Measurements from ENCODE around the gene GABBR2. TPM values are rescaled to one million over a fixed set of nuclear protein-coding genes. Genes with fewer than 3 reads are reported as not detected.

The GABBR2 gene
- total and polyA plus RNA-seq, 4 donors, result 0.39 TPM; not detected in 3

DNA sequence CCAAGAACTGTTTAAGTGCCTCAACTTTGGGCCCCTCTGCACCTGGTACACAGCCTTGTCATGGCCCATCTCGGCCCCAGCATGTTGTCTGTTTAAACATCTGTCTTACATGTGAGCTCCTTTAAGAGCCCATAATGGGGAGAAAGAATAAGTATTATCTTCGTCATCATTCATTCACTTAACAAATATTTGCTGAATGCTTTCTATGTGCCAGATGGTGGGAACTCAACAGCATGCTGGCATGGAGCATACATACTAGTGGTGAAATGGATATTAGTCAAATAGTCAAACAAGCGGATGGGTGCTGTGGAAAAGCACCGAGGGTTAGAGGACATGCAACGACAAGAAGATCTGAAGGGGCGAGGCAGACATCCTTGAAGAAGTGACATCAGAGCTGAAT, 54.5 kb downstream of the GABBR2 start:
- intact Hi-C loops (cut with DNase I), result no loop called here
- ATAC-seq (ENCODE audit: low FRiP score), result no peak
- 59 to 66% methylated on average over 6 of the region's 6 CpGs for WGBS, 2 donors

GRCh38 chr9:98652741-98653140, 56.0 kb downstream of the GABBR2 start:
- Histone ChIP-seq H3K9me3 (ENCODE audit: control insufficient read depth, low read length) (no peaks in the 10 kb centered on the region), H3K36me3 (ENCODE audit: control insufficient read depth in 1 of 2, insufficient read depth in 2 of 2, low read length in 1 of 2) (no peaks in the 10 kb centered on the region), H3K4me1 (ENCODE audit: control insufficient read depth in 1 of 2, insufficient read depth in 2 of 2, low read length in 2 of 2) (peaks cover 0 to 2% of the 10 kb centered on the region in 2 donors), H3K27ac (ENCODE audit: low read depth in 1 of 2, low read length in 2 of 2) (no peak overlapping the region), H3K27me3 (ENCODE audit: control insufficient read depth in 1 of 2, insufficient read depth in 2 of 2, low read length in 1 of 2) (no peaks in the 10 kb centered on the region), H3K4me3 (ENCODE audit: low read length in 2 of 2) (no peak overlapping the region)
- intact Hi-C loops (cut with DNase I), result no loop called here
- WGBS, 2 donors, result 87% methylated on average over 2 of the region's 2 CpGs
- ATAC-seq (ENCODE audit: low FRiP score) (no peak), DNase-seq (no peak)

More for the DNA sequence above, 54.5 kb downstream of the GABBR2 start:
- Histone ChIP-seq H3K27ac (ENCODE audit: low read depth in 1 of 2, low read length in 2 of 2) (no peak overlapping the region), H3K4me3 (ENCODE audit: low read length in 2 of 2) (no peak overlapping the region), H3K4me1 (ENCODE audit: control insufficient read depth in 1 of 2, insufficient read depth in 2 of 2, low read length in 2 of 2) (peaks cover 2 to 4% of the 10 kb centered on the region in 2 donors), H3K27me3 (ENCODE audit: control insufficient read depth in 1 of 2, insufficient read depth in 2 of 2, low read length in 1 of 2) (no peaks in the 10 kb centered on the region), H3K9me3 (ENCODE audit: control insufficient read depth, low read length) (no peaks in the 10 kb centered on the region), H3K36me3 (ENCODE audit: control insufficient read depth in 1 of 2, insufficient read depth in 2 of 2, low read length in 1 of 2) (no peaks in the 10 kb centered on the region)
- no peak for DNase-seq

- Histone ChIP-seq H3K9me3 (ENCODE audit: control insufficient read depth, low read length) (no peaks in the 10 kb centered on the region), H3K27me3 (ENCODE audit: control insufficient read depth in 1 of 2, insufficient read depth in 2 of 2, low read length in 1 of 2) (no peaks in the 10 kb centered on the region), H3K36me3 (ENCODE audit: control insufficient read depth in 1 of 2, insufficient read depth in 2 of 2, low read length in 1 of 2) (no peaks in the 10 kb centered on the region), H3K4me3 (ENCODE audit: low read length in 2 of 2) (no peak overlapping the region), H3K27ac (ENCODE audit: low read depth in 1 of 2, low read length in 2 of 2) (no peak overlapping the region), H3K4me1 (ENCODE audit: control insufficient read depth in 1 of 2, insufficient read depth in 2 of 2, low read length in 2 of 2) (peaks cover 0 to 2% of the 10 kb centered on the region in 2 donors)
- DNase-seq (no peak), ATAC-seq (ENCODE audit: low FRiP score) (no peak)
- 92 to 93% methylated on average over 3 of the region's 3 CpGs for WGBS, 2 donors
- intact Hi-C loops (cut with DNase I), result no loop called here
These were observed 56.4 kb downstream of the GABBR2 start for GRCh38 chr9:98652302-98652701.

GRCh38 chr9:98647236-98647635, 61.5 kb downstream of the GABBR2 start:
- DNase-seq (no peak), ATAC-seq (ENCODE audit: low FRiP score) (no peak)
- intact Hi-C loops (cut with DNase I), result no loop called here
- no peaks in the 10 kb centered on the region for H3K27me3 ChIP-seq (ENCODE audit: control insufficient read depth in 1 of 2, insufficient read depth in 2 of 2, low read length in 1 of 2)
- H3K4me1 ChIP-seq (ENCODE audit: control insufficient read depth in 1 of 2, insufficient read depth in 2 of 2, low read length in 2 of 2), result no peaks in the 10 kb centered on the region
- no peak overlapping the region for H3K4me3 ChIP-seq (ENCODE audit: low read length in 2 of 2)
- no peaks in the 10 kb centered on the region for H3K36me3 ChIP-seq (ENCODE audit: control insufficient read depth in 1 of 2, insufficient read depth in 2 of 2, low read length in 1 of 2)
- WGBS, 2 donors, result 91 to 94% methylated on average over 10 of the region's 10 CpGs
- peaks cover 2% of the 10 kb centered on the region for H3K9me3 ChIP-seq (ENCODE audit: control insufficient read depth, low read length)
- H3K27ac ChIP-seq (ENCODE audit: low read depth in 1 of 2, low read length in 2 of 2), result no peak overlapping the region

- Histone ChIP-seq H3K27ac (ENCODE audit: low read depth in 1 of 2, low read length in 2 of 2) (no peak overlapping the region), H3K4me3 (ENCODE audit: low read length in 2 of 2) (no peak overlapping the region), H3K27me3 (ENCODE audit: control insufficient read depth in 1 of 2, insufficient read depth in 2 of 2, low read length in 1 of 2) (no peaks in the 10 kb centered on the region), H3K4me1 (ENCODE audit: control insufficient read depth in 1 of 2, insufficient read depth in 2 of 2, low read length in 2 of 2) (no peaks in the 10 kb centered on the region), H3K36me3 (ENCODE audit: control insufficient read depth in 1 of 2, insufficient read depth in 2 of 2, low read length in 1 of 2) (no peaks in the 10 kb centered on the region), H3K9me3 (ENCODE audit: control insufficient read depth, low read length) (peaks cover 2% of the 10 kb centered on the region)
- intact Hi-C loops (cut with DNase I), result no loop called here
- no peak for ATAC-seq (ENCODE audit: low FRiP score)
- DNase-seq, result no peak
- 96 to 98% methylated on average over 4 of the region's 4 CpGs for WGBS, 2 donors
These were observed 64.7 kb downstream of the GABBR2 start for GRCh38 chr9:98644011-98644410.

- DNase-seq (no peak), ATAC-seq (ENCODE audit: low FRiP score) (no peak)
- Histone ChIP-seq H3K36me3 (ENCODE audit: control insufficient read depth in 1 of 2, insufficient read depth in 2 of 2, low read length in 1 of 2) (no peaks in the 10 kb centered on the region), H3K4me3 (ENCODE audit: low read length in 2 of 2) (no peak overlapping the region), H3K27me3 (ENCODE audit: control insufficient read depth in 1 of 2, insufficient read depth in 2 of 2, low read length in 1 of 2) (no peaks in the 10 kb centered on the region), H3K9me3 (ENCODE audit: control insufficient read depth, low read length) (peaks cover 2% of the 10 kb centered on the region), H3K4me1 (ENCODE audit: control insufficient read depth in 1 of 2, insufficient read depth in 2 of 2, low read length in 2 of 2) (no peaks in the 10 kb centered on the region), H3K27ac (ENCODE audit: low read depth in 1 of 2, low read length in 2 of 2) (no peak overlapping the region)
- intact Hi-C loops (cut with DNase I), result no loop called here
- WGBS, 2 donors, result 59 to 64% methylated on average over 10 of the region's 10 CpGs
These were observed 65.9 kb downstream of the GABBR2 start for GRCh38 chr9:98642661-98643312.

- ATAC-seq (ENCODE audit: low FRiP score) (no peak), DNase-seq (no peak)
- Histone ChIP-seq H3K4me3 (ENCODE audit: low read length in 2 of 2) (no peak overlapping the region), H3K27me3 (ENCODE audit: control insufficient read depth in 1 of 2, insufficient read depth in 2 of 2, low read length in 1 of 2) (no peaks in the 10 kb centered on the region), H3K9me3 (ENCODE audit: control insufficient read depth, low read length) (peaks cover 2% of the 10 kb centered on the region), H3K4me1 (ENCODE audit: control insufficient read depth in 1 of 2, insufficient read depth in 2 of 2, low read length in 2 of 2) (no peaks in the 10 kb centered on the region), H3K36me3 (ENCODE audit: control insufficient read depth in 1 of 2, insufficient read depth in 2 of 2, low read length in 1 of 2) (no peaks in the 10 kb centered on the region), H3K27ac (ENCODE audit: low read depth in 1 of 2, low read length in 2 of 2) (no peak overlapping the region)
- 71 to 74% methylated on average over 10 of the region's 10 CpGs for WGBS, 2 donors
- intact Hi-C loops (cut with DNase I), result no loop called here
These were observed 67.0 kb downstream of the GABBR2 start for GRCh38 chr9:98641695-98642094.

GRCh38 chr9:98640394-98640793, 68.3 kb downstream of the GABBR2 start:
- Histone ChIP-seq H3K9me3 (ENCODE audit: control insufficient read depth, low read length) (peaks cover 2% of the 10 kb centered on the region), H3K36me3 (ENCODE audit: control insufficient read depth in 1 of 2, insufficient read depth in 2 of 2, low read length in 1 of 2) (no peaks in the 10 kb centered on the region), H3K4me3 (ENCODE audit: low read length in 2 of 2) (no peak overlapping the region), H3K4me1 (ENCODE audit: control insufficient read depth in 1 of 2, insufficient read depth in 2 of 2, low read length in 2 of 2) (no peaks in the 10 kb centered on the region), H3K27me3 (ENCODE audit: control insufficient read depth in 1 of 2, insufficient read depth in 2 of 2, low read length in 1 of 2) (no peaks in the 10 kb centered on the region), H3K27ac (ENCODE audit: low read depth in 1 of 2, low read length in 2 of 2) (no peak overlapping the region)
- DNase-seq (no peak), ATAC-seq (ENCODE audit: low FRiP score) (no peak)
- intact Hi-C loops (cut with DNase I), result no loop called here
- WGBS, 2 donors, result 94% methylated on average over 3 of the region's 3 CpGs

DNA sequence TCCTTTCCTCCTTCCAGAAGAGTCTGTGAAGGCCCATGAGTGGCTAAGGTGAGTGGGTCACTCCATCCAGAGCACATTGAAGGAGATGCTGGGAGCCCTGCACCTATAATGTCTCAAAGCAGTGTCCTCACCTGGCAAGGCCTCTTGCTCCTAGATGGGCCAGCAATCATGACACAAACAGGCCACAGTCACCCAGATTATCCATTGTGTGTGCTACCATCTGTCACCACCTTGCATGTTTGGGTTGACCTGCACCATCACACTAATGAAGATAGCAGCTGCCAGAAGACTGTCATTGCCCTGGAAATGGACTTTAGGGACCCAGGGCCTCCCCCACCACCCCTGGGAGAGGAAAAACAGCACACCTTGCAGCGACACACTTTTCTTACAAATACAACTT, 69.6 kb downstream of the GABBR2 start:
- H3K36me3 ChIP-seq (ENCODE audit: control insufficient read depth in 1 of 2, insufficient read depth in 2 of 2, low read length in 1 of 2), result no peaks in the 10 kb centered on the region
- intact Hi-C loops (cut with DNase I), result no loop called here
- no peaks in the 10 kb centered on the region for H3K4me1 ChIP-seq (ENCODE audit: control insufficient read depth in 1 of 2, insufficient read depth in 2 of 2, low read length in 2 of 2)
- ATAC-seq (ENCODE audit: low FRiP score) (no peak), DNase-seq (no peak)
- H3K27me3 ChIP-seq (ENCODE audit: control insufficient read depth in 1 of 2, insufficient read depth in 2 of 2, low read length in 1 of 2), result no peaks in the 10 kb centered on the region
- 91 to 92% methylated on average over 1 of the region's 1 CpG for WGBS, 2 donors
- H3K27ac ChIP-seq (ENCODE audit: low read depth in 1 of 2, low read length in 2 of 2), result no peak overlapping the region
- no peak overlapping the region for H3K4me3 ChIP-seq (ENCODE audit: low read length in 2 of 2)
- H3K9me3 ChIP-seq (ENCODE audit: control insufficient read depth, low read length), result peaks cover 1% of the 10 kb centered on the region
